ENCODE data around the gene CLCF1. TPM values are rescaled to one million over a fixed set of nuclear protein-coding genes. Genes with fewer than 3 reads are reported as not detected.

The CLCF1 gene
- total and polyA plus RNA-seq, 2 donors (not counting 3 experiments of a cell fraction or from before 2014, with no cell fraction given) = 5.8 to 6.5 TPM

- intact Hi-C loops (cut with micrococcal nuclease) (no loop called here), dilution Hi-C loops (cut with MboI; ENCODE audit: extremely low pct_ligation_motif_present, low sequenced_read_pairs) (no loop called here)
- TF ChIP-seq POLR2A (IDR thresholded peaks at IDR 0.05; ENCODE audit: low read depth, low read length) (no peak), GATA2 (IDR thresholded peaks at IDR 0.05; ENCODE audit: insufficient read depth, insufficient read length, low read depth, low read length) (no peak), MYC (IDR thresholded peaks at IDR 0.05; ENCODE audit: low read depth, low read length) (no peak), MAX (IDR thresholded peaks at IDR 0.05; ENCODE audit: insufficient read depth, insufficient read length) (no peak), EZH2 (IDR thresholded peaks at IDR 0.05; ENCODE audit: borderline replicate concordance, low read depth, low read length, severe bottlenecking) (no peak), CTCF (IDR thresholded peaks at IDR 0.05; ENCODE audit: extremely low read depth in 1 of 2, insufficient read depth in 1 of 2, low read depth in 1 of 2, low read length in 2 of 2) (no peak), POLR2AphosphoS5 (IDR thresholded peaks at IDR 0.05; ENCODE audit: insufficient read depth, low read depth, low read length) (no peak), FOS (IDR thresholded peaks at IDR 0.05; ENCODE audit: borderline replicate concordance, insufficient read depth, low read length) (no peak), JUN (IDR thresholded peaks at IDR 0.05; ENCODE audit: borderline replicate concordance, insufficient read depth, insufficient read length, low read depth) (no peak)
- no peak overlapping the region for H3K27ac ChIP-seq (ENCODE audit: insufficient read depth, low read depth, low read length)
- ChIA-PET CTCF (interaction anchor here (0.7 to 19.7 kb wide), 4 partner anchors 17 to 208 kb away, joined by 4 to 1051 read pairs (median 38); partner anchors contain the start of genes GSTP1, POLD4 and RAD9A), POLR2A (interaction anchor here (0.7 to 0.8 kb wide), 2 partner anchors 18 to 208 kb away, joined by 4 to 12 read pairs; no protein-coding TSS in a partner anchor)
- H3K27me3 ChIP-seq (ENCODE audit: control insufficient read depth in 2 of 2, insufficient read depth in 2 of 2, low read length in 2 of 2) = peaks cover 0 to 3% of the 10 kb centered on the region in 2 experiments
- H3K36me3 ChIP-seq (ENCODE audit: control insufficient read depth in 2 of 2, extremely low read depth in 1 of 2, insufficient read depth in 2 of 2, low read length in 2 of 2) = no peaks in the 10 kb centered on the region
- peaks cover 25% of the 10 kb centered on the region for H3K4me1 ChIP-seq (ENCODE audit: control insufficient read depth, extremely low read depth, insufficient read depth, low read length)
- no TSS peak for BruUV-seq (replicated peaks)
- no peak overlapping the region for H3K4me3 ChIP-seq (replicated peaks in 1 of 3; ENCODE audit: insufficient read depth in 1 of 3, low read depth in 1 of 3, low read length in 3 of 3)
- H3K4me2 ChIP-seq (ENCODE audit: insufficient read depth, low read length) = no peak overlapping the region
- H3K79me2 ChIP-seq (ENCODE audit: control insufficient read depth, insufficient read depth, low read length) = peaks cover 14% of the 10 kb centered on the region
- no peak overlapping the region for H3K9ac ChIP-seq (replicated peaks; ENCODE audit: extremely low read depth, insufficient read depth, low read length)
- H3K9me3 ChIP-seq (replicated peaks; ENCODE audit: control insufficient read depth, insufficient read depth, low read length) = no peaks in the 10 kb centered on the region
- H4K20me1 ChIP-seq (replicated peaks; ENCODE audit: control insufficient read depth, extremely low read depth, insufficient read depth, low read length) = no peaks in the 10 kb centered on the region
- DNase-seq (ENCODE audit: low read depth, low spot score) (no peak), FAIRE-seq (no peak)
- no peaks in the 10 kb centered on the region for H3K9me1 ChIP-seq (replicated peaks; ENCODE audit: control insufficient read depth, extremely low read depth, insufficient read depth, low read length)
- no peak overlapping the region for H2AFZ ChIP-seq (ENCODE audit: low read depth, low read length)
Measured at GRCh38 chr11:67375320-67376055, 2.1 kb upstream of the CLCF1 start.

All from endothelial cell of umbilical vein (primary cell).